Mesendoderm (in vitro differentiated cells): ENCODE data around the gene CYP27C1.
"Not testable (repeated sequence)": the region's sequence is repeated elsewhere in the genome, so short reads cannot be mapped to it uniquely, and the experiment has no call there.

ENCODE experiments used
- DNase-seq: peaks from one replicate; pipeline ENCODE4 v3.0.0; 2013
- H2AK5ac ChIP-seq: 2 replicates; pipeline ENCODE4 v1.6.1; 2013; ENCODE audit warnings: low read length, inconsistent platforms
- H2BK120ac ChIP-seq: 2 replicates; pipeline ENCODE4 v1.6.1; 2013; ENCODE audit warnings: low read depth, mild to moderate bottlenecking, low read length, moderate library complexity, mixed read lengths
- H2BK15ac ChIP-seq: replicated peaks from 2 replicates; pipeline ENCODE4 v1.6.1; 2013; ENCODE audit warnings: low read depth, mild to moderate bottlenecking, moderate library complexity
- H2BK5ac ChIP-seq: 2 replicates; pipeline ENCODE4 v1.6.1; 2013; ENCODE audit warnings: low read length, inconsistent platforms
- H3K18ac ChIP-seq: 2 replicates; pipeline ENCODE4 v1.6.1; 2013; ENCODE audit warnings: mild to moderate bottlenecking, low read length, mixed read lengths
- H3K23ac ChIP-seq: one replicate; pipeline ENCODE4 v1.6.1; 2013; ENCODE audit warnings: low read length
- H3K27ac ChIP-seq: 2 replicates; pipeline ENCODE4 v1.5.1; 2013; ENCODE audit warnings: low read depth, mild to moderate bottlenecking, inconsistent platforms, low read length, moderate library complexity
- H3K27me3 ChIP-seq: 2 replicates; pipeline ENCODE4 v1.6.1; 2013; ENCODE audit warnings: low read length, control low read depth, mild to moderate bottlenecking, inconsistent platforms; ENCODE audit not compliant: insufficient read depth, poor library complexity
- H3K36me3 ChIP-seq: 2 replicates; pipeline ENCODE4 v1.6.1; 2013; ENCODE audit warnings: low read length, inconsistent platforms; ENCODE audit not compliant: control insufficient read depth, insufficient read depth
- H3K4ac ChIP-seq: one replicate; pipeline ENCODE4 v1.6.1; 2013; ENCODE audit warnings: low read depth, mild to moderate bottlenecking, low read length, moderate library complexity
- H3K4me1 ChIP-seq: 2 replicates; pipeline ENCODE4 v1.6.1; 2013; ENCODE audit warnings: low read depth, low read length, inconsistent platforms; ENCODE audit not compliant: control insufficient read depth
- H3K4me2 ChIP-seq: 2 replicates; pipeline ENCODE4 v1.6.1; 2013; ENCODE audit warnings: low read length
- H3K4me3 ChIP-seq: 2 replicates; pipeline ENCODE4 v1.5.1; 2013; ENCODE audit warnings: mild to moderate bottlenecking, low read length
- H3K56ac ChIP-seq: one replicate; pipeline ENCODE4 v1.6.1; 2013; ENCODE audit warnings: low read length
- H3K79me1 ChIP-seq: 2 replicates; pipeline ENCODE4 v1.6.1; 2013; ENCODE audit warnings: low read length, inconsistent platforms
- H3K79me2 ChIP-seq: 2 replicates; pipeline ENCODE4 v1.6.1; 2013; ENCODE audit warnings: mild to moderate bottlenecking, low read length; ENCODE audit not compliant: control insufficient read depth, insufficient read depth
- H3K9ac ChIP-seq: 2 replicates; pipeline ENCODE4 v1.6.1; 2013; ENCODE audit warnings: low read length, inconsistent platforms
- H4K5ac ChIP-seq: one replicate; pipeline ENCODE4 v1.6.1; 2013; ENCODE audit warnings: low read length
- H4K8ac ChIP-seq: one replicate; pipeline ENCODE4 v1.6.1; 2013; ENCODE audit warnings: low read depth, mild to moderate bottlenecking, control low read depth, low read length, moderate library complexity
- WGBS: extraction: QIAGEN DNeasy Blood & Tissue Kit; methylation state at CpG from one replicate; pipeline ENCODE4 v1.1.7; 2013; ENCODE audit warnings: low lambda C conversion rate, missing lambda C conversion rate; ENCODE audit not compliant: insufficient coverage; ENCODE audit errors: extremely low coverage; 5-methylcytosine and 5-hydroxymethylcytosine counted together

The CYP27C1 gene

DNA sequence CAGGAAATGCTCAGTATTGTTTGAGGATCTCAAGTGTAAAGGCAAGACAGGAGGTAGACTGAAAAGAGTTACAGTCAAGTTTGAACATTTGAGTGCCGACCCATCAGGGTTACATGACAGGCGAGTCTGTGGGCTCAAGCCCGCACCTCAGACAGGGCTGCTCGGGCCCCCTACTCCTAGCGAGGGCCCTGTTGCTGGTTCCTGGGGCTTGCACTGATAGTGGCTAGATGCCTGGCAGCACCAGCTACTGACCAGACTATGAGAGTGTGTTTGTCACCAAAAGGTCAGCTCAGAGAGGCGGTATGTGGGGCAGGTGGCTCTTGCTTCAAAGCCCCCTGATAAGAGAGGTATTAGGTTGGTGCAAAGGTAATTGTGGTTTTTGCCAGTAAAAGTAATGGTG, 35.6 kb upstream of the CYP27C1 start:
- no peak overlapping the region for H3K4me3 ChIP-seq
- DNase-seq: no peak
- no peak overlapping the region for H4K5ac ChIP-seq
- no peaks in the 10 kb centered on the region for H3K27me3 ChIP-seq
- no peak overlapping the region for H3K27ac ChIP-seq
- H3K56ac ChIP-seq: no peak overlapping the region
- H3K9ac ChIP-seq: no peak overlapping the region
- H2BK5ac ChIP-seq: no peak overlapping the region
- no peaks in the 10 kb centered on the region for H3K4me1 ChIP-seq
- H4K8ac ChIP-seq: no peak overlapping the region
- H2AK5ac ChIP-seq: no peak overlapping the region
- no peak overlapping the region for H2BK120ac ChIP-seq
- H3K79me1 ChIP-seq: no peaks in the 10 kb centered on the region
- no peak overlapping the region for H3K4ac ChIP-seq
- no peak overlapping the region for H3K23ac ChIP-seq
- WGBS: no CpG with 5 or more reads among the region's 6 CpGs
- no peaks in the 10 kb centered on the region for H3K79me2 ChIP-seq
- H3K18ac ChIP-seq: no peak overlapping the region
- no peak overlapping the region for H2BK15ac ChIP-seq
- peaks cover 7% of the 10 kb centered on the region for H3K36me3 ChIP-seq
- H3K4me2 ChIP-seq: no peak overlapping the region

DNA sequence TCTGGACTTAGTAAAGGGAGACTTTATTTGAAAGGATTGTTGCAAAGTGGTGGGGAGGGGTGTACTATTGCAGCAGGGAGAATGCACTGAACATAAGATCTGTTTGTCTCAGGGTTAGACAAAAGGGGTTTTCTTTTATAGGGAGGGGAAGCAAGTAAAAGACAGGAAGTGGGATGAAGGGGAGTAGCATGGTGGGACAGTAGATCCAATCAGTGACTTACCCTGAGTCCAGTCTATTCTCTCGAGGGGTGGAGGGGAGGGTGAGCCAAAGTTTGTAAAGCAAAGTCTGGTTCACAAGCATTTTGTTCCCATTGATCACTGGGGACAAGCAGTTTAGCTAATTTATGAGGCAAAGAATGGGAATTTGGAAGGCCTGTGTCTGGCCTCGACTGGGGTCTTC, 35.0 kb upstream of the CYP27C1 start:
- Histone ChIP-seq H2BK15ac (no peak overlapping the region), H3K4ac (no peak overlapping the region), H3K18ac (no peak overlapping the region), H4K5ac (no peak overlapping the region), H3K23ac (no peak overlapping the region), H3K27me3 (no peaks in the 10 kb centered on the region), H2BK120ac (no peak overlapping the region), H3K4me2 (no peak overlapping the region), H3K9ac (no peak overlapping the region), H2BK5ac (no peak overlapping the region), H3K79me1 (no peaks in the 10 kb centered on the region), H2AK5ac (no peak overlapping the region), H3K4me1 (no peaks in the 10 kb centered on the region), H3K79me2 (no peaks in the 10 kb centered on the region), H4K8ac (no peak overlapping the region), H3K27ac (no peak overlapping the region), H3K56ac (no peak overlapping the region), H3K4me3 (no peak overlapping the region), H3K36me3 (peaks cover 6% of the 10 kb centered on the region)
- no CpG with 5 or more reads among the region's 2 CpGs for WGBS
- DNase-seq: no peak

- no peak overlapping the region for H3K27ac ChIP-seq
- H3K9ac ChIP-seq: no peak overlapping the region
- peaks cover 5% of the 10 kb centered on the region for H3K36me3 ChIP-seq
- H3K56ac ChIP-seq: no peak overlapping the region
- no peak overlapping the region for H2BK5ac ChIP-seq
- no peak overlapping the region for H3K4me2 ChIP-seq
- H3K79me2 ChIP-seq: no peaks in the 10 kb centered on the region
- no peak overlapping the region for H3K4ac ChIP-seq
- no CpG with 5 or more reads among the region's 7 CpGs for WGBS
- no peaks in the 10 kb centered on the region for H3K27me3 ChIP-seq
- H2BK15ac ChIP-seq: no peak overlapping the region
- no peak overlapping the region for H2AK5ac ChIP-seq
- H4K5ac ChIP-seq: no peak overlapping the region
- H4K8ac ChIP-seq: no peak overlapping the region
- no peak overlapping the region for H3K23ac ChIP-seq
- no peaks in the 10 kb centered on the region for H3K79me1 ChIP-seq
- H3K18ac ChIP-seq: no peak overlapping the region
- H2BK120ac ChIP-seq: no peak overlapping the region
- no peaks in the 10 kb centered on the region for H3K4me1 ChIP-seq
- no peak for DNase-seq
- H3K4me3 ChIP-seq: no peak overlapping the region
Measured at GRCh38 chr2:127254386-127254981, 34.4 kb upstream of the CYP27C1 start.

DNA sequence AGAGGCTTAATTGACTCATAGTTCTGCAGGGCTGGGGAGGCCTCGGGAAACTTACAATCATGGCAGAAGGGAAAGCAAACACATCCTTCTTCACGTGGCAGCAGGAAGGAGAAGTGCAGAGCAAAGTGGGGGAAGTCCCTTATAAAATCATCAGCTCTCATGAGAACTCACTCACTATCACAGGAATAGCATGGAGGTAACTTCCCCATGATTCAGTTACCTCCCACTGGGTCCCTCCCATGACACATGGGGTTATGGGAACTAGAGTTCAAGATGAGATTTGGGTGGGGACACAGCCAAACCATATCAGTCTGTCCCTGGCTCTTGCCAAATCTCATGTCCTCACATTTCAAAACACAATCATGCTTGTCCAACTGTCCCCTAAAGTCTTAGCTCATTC, 21.1 kb upstream of the CYP27C1 start:
- not testable (repeated sequence) for H4K5ac ChIP-seq, H3K56ac ChIP-seq, H3K4me1 ChIP-seq, H3K23ac ChIP-seq, H3K18ac ChIP-seq, H3K36me3 ChIP-seq, DNase-seq, H3K79me2 ChIP-seq, H2AK5ac ChIP-seq, H2BK120ac ChIP-seq, H2BK15ac ChIP-seq, H3K4me3 ChIP-seq, H4K8ac ChIP-seq, H3K4ac ChIP-seq, H3K27ac ChIP-seq, H3K79me1 ChIP-seq, H3K4me2 ChIP-seq, H3K27me3 ChIP-seq, H2BK5ac ChIP-seq, H3K9ac ChIP-seq
- WGBS: no CpG with 5 or more reads among the region's 2 CpGs

- no peak overlapping the region for H4K8ac ChIP-seq
- H3K4me1 ChIP-seq: no peaks in the 10 kb centered on the region
- no peaks in the 10 kb centered on the region for H3K36me3 ChIP-seq
- no peak overlapping the region for H3K23ac ChIP-seq
- no peak overlapping the region for H3K4me2 ChIP-seq
- no peak overlapping the region for H3K18ac ChIP-seq
- no peak overlapping the region for H3K4me3 ChIP-seq
- no peak overlapping the region for H2BK5ac ChIP-seq
- no peak overlapping the region for H3K9ac ChIP-seq
- no peak overlapping the region for H3K4ac ChIP-seq
- H3K27ac ChIP-seq: no peak overlapping the region
- no peak overlapping the region for H2BK120ac ChIP-seq
- no peak overlapping the region for H2AK5ac ChIP-seq
- DNase-seq: no peak
- H2BK15ac ChIP-seq: no peak overlapping the region
- no peaks in the 10 kb centered on the region for H3K79me1 ChIP-seq
- H3K79me2 ChIP-seq: no peaks in the 10 kb centered on the region
- no peak overlapping the region for H4K5ac ChIP-seq
- WGBS: no CpG with 5 or more reads among the region's 1 CpG
- H3K27me3 ChIP-seq: no peaks in the 10 kb centered on the region
- H3K56ac ChIP-seq: no peak overlapping the region
Measured at GRCh38 chr2:127239395-127239794, 19.3 kb upstream of the CYP27C1 start.

DNA sequence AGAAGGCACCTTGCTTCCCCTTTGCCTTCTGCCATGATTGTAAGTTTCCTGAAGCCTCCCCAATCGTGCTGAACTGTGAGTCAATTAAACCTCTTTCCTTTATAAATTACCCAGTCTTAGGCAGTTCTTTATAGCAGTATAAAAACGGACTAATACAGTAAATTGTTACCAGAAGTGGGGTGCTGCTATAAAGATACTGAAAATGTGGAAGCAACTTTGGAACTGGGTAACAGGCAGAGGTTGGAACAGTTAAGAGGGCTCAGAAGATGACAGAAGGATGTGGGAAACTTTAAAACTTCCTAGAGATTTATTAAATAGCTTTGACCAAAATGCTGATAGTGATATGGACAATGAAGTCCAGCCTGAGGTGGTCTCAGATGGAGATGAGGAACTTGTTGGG, 17.7 kb upstream of the CYP27C1 start:
- H3K36me3 ChIP-seq, H3K56ac ChIP-seq, H3K27ac ChIP-seq, H2BK15ac ChIP-seq, H2AK5ac ChIP-seq, H2BK120ac ChIP-seq, H3K23ac ChIP-seq, H3K4me2 ChIP-seq, H4K8ac ChIP-seq, DNase-seq, H3K79me2 ChIP-seq, H3K4me3 ChIP-seq, H3K27me3 ChIP-seq, H3K79me1 ChIP-seq, H3K4ac ChIP-seq, H3K18ac ChIP-seq, H3K9ac ChIP-seq, H4K5ac ChIP-seq, H3K4me1 ChIP-seq, H2BK5ac ChIP-seq: not testable (repeated sequence)
- no CpG with 5 or more reads among the region's 2 CpGs for WGBS
